ENCODE results near the gene IFI16.
A peak's percentile ranks its signal among the peaks of the same experiment; 100 is the strongest.
"Not testable (repeated sequence)": the region's sequence is repeated elsewhere in the genome, so short reads cannot be mapped to it uniquely, and the experiment has no call there.

Gene IFI16

GRCh38 chr1:159008744-159009188 is 941 bp upstream of the IFI16 start:
- peak; percentile 30 for DNase-seq

- DNase-seq, result no peak
These were observed 420 bp upstream of the IFI16 start for GRCh38 chr1:159009287-159009686.

GRCh38 chr1:159010391-159010790 is 684 bp downstream of the IFI16 start:
- no peak for DNase-seq

GRCh38 chr1:159011001-159011400 is 1.3 kb downstream of the IFI16 start:
- DNase-seq, result not testable (repeated sequence)

DNA sequence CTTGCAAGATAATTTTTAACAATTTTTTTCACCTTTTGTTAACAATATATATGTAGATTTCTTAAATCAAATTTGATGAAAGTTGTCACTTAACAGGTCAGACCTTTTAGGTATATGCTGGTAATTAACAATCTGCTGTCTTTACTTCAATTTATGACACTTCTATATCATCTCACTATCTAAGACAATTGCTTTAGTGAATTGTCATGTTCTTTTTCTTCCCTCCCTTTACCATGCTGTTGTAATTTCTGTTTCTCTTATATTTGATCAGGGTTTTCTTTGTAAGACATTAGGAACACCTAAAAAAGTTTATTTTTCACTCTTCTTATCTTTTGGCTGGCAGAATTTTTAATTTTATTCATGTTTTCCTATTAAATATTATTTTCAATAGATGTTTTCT is 2.0 kb downstream of the IFI16 start:
- DNase-seq, result no peak

DNA sequence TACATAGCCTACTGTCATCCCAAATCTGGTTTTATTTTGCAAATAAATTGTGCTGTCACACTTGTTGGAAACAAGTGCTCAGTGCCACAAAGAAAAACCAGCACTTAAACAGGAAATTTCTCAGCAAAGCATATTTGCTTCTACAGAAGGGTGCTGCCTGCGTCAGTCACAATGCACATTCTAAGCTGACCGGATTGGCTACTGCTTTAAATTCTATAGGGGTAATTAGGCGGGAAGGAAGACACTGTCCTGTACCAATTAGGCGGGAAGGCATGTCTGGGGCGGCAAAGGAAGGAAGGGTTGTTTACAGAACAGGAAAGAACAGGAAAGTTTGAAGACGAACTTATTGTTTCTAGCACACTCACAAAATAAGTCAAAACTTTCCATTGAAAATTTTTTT is 2.8 kb downstream of the IFI16 start:
- DNase-seq, result peak; percentile 29

DNA sequence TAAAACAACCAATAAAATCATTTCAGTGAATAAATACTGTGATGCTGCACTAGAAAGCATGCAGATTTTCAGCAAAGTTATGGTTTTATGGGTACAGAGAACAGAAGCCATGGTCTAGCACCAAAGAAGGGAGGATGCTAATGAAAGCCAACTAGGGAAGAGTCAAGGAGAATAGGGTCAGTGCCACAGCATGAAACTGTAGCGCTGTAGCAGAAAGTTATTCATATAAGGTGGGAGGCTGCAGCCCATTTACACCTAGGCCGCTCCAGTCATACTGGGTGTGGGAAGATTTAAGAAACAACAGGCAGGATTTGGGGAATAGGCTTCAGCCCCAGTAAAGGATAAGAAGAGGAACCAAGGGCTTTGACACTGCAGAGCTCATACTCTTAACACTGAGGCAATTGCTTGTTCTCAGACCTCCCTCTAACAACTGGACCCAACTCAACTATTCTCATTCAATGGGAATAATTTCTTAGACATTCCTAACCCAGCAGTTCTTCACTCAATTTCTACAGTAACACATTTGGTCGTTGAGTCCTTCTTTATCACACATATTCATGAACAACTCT is 4.4 kb downstream of the IFI16 start:
- no peak for DNase-seq

GRCh38 chr1:159014851-159015250 is 5.1 kb downstream of the IFI16 start:
- no peak for DNase-seq

DNA sequence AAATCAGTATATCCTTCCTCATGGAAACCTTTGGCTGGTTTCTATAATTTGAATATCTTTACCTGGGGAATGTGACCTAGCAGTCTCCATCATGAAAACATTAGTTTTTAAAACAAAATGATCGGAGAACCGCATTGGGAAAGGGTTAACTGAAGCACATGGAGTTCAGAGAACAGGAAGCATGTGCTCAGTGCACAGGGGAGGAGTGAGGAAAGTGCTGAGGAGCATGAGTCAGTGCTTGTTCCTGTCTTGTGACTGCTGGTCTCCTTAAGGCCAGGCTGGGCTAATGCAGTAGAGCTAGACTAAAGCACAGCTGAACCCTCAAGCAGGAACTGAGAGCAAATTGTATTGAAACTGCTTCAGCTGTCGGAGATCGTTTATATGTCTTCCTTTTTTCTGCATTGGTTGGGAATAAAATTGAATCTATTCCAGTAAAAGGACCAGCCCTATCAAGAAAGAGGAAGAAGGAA is 5.8 kb downstream of the IFI16 start:
- peak; percentile 55 for DNase-seq

- no peak for DNase-seq
These were observed 14.0 kb downstream of the IFI16 start for GRCh38 chr1:159023723-159024122.

DNA sequence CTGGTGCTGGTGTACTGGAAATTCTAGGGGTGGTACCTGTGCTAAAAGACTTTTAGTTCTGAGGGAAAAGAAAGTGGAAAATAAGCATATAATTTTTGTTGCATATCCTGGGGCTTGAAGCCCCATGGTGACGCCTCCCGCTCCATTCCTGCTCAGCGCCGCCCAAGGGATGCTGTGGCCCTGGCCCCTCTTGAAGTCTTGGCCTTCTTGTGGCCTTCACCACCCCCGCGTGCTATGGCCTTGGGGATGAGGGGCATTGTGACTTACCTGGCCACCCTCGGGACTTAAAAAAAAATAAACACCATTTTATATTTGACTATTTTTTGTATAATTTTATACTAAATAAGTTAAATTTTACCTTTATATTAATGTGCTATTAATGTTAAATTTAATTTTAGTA is 15.3 kb downstream of the IFI16 start:
- DNase-seq, result no peak

DNA sequence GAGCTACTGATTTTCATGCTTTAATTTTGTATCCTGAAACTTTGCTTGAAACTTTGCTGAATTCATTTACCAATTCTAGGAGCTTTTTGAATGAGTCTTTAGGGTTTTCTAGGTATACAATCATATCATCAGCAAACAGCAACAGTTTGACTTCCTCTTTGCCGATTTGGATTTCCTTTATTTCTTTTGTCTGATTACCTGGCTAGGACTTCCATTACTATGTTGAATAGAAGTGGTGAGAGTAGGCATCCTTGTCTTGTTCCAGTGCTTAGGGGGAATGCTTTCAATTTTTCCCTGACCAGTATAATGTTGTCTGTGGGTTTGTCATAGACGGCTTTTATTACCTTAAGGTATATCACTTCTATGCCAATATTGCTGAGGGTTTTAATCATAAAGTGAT is 17.1 kb downstream of the IFI16 start:
- not testable (repeated sequence) for DNase-seq

DNA sequence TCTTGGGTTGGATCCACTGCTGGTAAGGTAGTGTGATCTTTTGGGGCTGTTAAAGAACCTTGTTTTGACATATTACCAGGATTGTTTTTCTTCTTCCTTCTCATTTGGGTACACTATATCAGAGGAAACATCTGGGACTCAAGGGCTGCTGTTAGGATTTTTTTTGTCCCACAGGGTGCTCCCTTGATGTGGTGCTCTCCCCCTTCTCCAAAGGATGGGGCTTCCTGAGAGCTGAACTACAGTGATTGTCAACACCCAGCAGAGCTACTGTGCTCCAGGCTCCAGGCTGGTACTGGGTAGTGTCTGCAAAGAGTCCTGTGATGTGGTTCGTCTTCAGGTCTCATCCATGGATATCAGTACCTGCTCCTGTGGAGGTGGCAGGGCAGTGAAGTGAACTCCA is 20.6 kb downstream of the IFI16 start:
- no peak for DNase-seq

DNA sequence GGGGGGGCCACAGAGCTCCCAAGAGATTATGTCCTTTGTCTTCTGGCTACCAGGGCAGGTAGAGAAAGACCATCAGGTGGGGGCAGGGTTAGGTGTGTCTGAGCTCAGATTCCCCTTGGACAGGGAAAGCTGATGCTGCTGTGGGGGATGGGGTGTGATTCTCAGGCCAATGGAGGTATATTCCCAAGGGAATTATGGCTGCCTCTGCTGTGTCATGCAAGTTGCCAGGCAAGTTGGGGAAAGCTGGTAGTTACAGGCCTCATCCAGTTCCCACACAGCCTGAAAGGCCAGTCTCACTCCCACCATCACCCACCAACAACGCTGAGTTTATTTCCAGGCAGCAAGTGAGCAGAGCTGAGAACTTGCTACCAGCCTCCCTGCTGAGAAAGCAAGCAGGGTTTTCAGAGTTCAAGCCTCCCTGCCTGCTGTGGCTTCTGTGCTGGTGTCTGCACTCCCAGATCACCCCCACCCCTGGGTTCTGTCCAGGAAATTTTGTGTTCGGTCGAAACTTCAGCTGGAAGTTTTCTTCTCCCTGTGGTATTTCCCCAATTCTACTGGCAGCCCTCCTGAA is 21.3 kb downstream of the IFI16 start:
- no peak for DNase-seq

DNA sequence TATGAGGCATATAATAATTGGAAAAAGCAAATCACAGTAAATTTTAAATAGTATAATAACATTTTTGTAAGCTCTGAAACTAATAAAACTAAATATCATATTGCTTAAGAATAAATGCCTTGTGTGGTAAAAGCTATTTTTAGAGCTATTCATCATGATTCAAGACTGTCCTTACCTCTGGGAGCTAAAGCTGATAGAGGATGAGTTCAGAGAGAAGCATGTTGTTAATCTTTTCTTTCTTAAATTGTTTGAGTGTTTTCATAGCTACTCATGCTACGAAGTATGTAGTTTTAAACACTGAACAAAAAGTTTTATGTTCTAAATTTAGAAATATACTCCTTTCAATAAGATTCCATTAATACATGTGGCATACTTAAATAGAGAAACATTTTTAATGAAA is 30.5 kb downstream of the IFI16 start:
- DNase-seq, result no peak

DNA sequence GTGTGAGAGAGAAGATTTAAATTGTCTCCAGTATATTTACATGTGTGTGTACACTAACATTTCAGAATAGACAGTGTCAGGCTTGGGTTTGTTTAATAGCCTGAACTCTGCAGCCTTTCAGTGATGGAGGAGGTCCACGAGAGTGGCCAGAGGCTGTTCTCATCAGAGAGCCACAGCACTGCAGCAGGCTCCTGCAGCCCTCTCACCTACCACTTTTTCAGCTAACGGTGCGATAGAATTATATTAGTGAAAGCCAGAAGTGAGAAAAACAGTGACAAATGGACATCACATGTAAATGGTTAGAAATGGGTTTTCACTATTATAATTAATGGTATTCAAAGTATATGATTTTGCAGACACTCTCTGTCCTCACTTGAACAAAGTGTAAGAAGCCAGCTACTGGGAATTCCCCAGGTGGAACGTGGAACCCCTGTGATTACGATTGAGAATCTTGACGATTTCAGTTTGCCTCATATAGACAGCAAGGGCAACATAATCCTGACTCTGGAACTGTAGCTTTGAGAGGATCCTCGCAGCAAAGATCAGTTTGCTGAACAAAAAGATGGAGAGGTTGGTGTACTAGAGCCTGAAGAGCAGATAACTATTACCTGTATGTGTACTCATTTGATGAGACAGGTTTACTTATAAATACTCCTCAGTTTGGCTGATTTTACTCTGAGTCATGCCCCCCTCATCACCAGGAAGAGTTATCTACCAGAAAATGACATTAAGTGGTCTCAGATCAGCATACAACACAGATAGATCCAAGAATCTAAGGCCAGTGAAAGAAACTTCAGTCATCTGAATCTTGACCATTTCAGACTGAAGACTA is 31.4 kb downstream of the IFI16 start:
- DNase-seq, result no peak

- DNase-seq, result not testable (repeated sequence)
These were observed 36.8 kb downstream of the IFI16 start for GRCh38 chr1:159046486-159046885.

DNA sequence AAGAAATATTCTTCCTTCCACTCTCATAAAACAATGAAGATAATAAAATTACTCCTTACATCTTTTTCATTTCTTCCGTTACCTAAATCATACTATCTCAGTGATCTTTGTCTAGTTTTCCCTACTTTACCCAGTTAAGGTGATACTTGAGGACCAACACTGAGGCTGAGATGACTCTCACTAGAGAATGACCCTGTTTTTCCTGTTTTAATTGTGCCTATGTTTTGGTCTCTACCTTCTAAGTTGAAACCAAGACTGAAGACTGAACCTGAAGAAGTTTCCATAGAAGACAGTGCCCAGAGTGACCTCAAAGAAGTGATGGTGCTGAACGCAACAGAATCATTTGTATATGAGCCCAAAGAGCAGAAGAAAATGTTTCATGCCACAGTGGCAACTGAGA is 41.7 kb downstream of the IFI16 start:
- DNase-seq, result no peak

DNA sequence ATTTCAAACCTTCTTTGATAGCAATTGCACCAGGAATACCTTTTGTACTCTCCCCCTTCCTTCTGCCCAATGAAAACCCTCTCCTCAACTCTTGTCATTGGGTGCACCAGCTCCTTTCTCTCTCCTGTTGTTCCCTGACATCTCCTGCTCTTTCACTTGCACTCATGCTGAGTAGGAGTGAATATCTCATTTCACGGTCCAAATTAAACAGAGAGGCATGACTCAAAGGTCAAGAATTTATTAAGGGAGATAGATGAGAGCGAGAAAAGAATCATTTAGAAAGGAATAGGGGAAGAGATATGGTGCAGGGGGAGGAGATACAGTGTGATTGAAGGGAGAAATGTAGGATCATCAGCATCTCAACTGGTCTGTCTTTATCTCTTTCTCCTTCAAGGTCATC is 44.7 kb downstream of the IFI16 start:
- no peak for DNase-seq

DNA sequence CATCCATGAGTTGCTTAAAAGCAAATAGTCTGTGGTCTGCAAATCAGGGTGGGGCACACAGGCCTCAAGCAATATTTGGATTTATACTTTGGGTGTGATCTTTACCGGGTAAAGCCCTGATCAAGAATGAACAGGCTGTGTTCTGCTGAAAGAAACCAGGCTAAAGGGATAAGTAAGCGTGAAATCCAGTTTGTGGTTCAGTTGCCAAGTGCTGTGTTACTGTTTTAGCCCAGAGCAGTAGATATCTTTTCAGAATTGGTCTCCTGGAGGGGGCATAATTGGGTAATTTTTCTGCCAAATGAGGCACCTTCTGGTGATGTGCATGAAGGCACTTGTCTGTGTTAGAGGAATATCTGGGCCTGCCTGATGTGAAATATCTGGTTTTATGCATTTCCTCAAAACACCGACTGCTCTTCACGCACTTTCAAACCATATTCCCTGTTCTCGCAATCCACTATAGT is 45.5 kb downstream of the IFI16 start:
- DNase-seq, result no peak

- no peak for DNase-seq
These were observed 46.5 kb downstream of the IFI16 start for GRCh38 chr1:159056069-159056698.

DNA sequence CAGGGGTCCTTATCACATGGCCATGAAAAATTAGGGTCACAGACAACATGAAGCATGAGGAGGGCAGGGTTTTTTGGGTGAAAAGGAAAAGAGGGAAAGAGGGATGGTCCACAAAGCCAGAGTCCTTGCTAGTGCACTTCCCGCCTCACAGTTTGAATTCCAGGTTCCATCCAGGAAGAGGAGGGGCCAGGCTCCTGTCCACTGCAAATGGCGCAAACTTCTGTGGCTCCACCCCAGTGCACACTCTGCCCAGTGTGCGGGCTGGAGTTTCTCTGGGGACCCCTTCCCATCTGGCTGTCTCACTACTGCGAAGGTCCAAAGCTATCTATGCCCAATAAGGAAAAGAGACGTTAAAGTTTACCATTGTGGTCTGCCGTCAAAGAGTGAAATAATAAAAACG is 49.0 kb downstream of the IFI16 start:
- no peak for DNase-seq

DNA sequence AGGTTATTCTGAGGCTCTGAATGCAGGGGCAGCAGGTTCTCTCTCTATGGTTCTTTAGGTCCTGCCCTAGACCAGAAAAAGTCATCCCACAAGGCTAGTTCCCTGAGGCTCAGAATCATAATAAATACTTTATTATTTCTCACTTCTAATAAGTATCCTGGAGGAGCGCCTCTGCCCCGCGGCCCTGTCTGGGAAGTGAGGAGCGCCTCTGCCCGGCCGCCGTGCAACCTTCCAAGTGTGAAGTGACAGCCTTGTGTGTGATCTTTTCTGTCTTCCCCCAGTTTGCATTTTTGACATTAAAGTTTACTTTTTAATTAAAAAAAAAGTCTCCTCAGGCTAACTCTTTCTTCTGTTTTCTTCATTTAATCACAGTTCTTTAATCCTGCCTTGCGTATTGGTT is 55.4 kb downstream of the IFI16 start:
- no peak for DNase-seq

DNA sequence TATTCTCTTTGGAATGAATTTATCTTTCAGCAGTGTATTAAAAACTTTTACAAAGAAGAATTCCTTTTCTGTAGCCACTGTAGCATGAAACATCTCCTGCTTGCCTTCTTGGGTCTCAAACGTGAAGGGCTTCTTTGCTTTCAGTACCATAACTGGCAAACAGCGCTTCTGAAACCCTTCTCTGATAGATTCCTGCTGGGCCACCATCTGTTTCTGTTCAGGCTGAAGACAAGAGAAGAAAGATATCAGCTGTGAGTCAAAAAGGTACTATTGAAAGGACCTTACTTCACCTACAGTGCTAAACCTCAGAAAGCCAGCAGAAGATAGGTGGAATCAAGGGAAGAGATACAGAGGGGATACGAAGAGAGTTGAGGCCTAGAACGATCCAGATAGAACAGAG is 56.4 kb downstream of the IFI16 start:
- no peak for DNase-seq

Data from activated CD4-positive, alpha-beta T cell treated with anti-CD3 and anti-CD28 coated beads, Interleukin-2, amount 50 U/mL, for 1 hour (primary cell).